ENCODE results near the gene FBXW7. TPM values are rescaled to one million over a fixed set of nuclear protein-coding genes. Genes with fewer than 3 reads are reported as not detected.

FBXW7 gene
- total and polyA plus RNA-seq, 2 of the 8 experiments (the other 6 are each of a cell fraction or from before 2014, with no cell fraction given), result 6.0 to 26.7 TPM

GRCh38 chr4:152443859-152444258 lies 92.0 kb downstream of the FBXW7 start:
- H3K4me2 ChIP-seq (ENCODE audit: insufficient read depth in 1 of 2, low read depth in 2 of 2, low read length in 2 of 2), result no peak overlapping the region
- no peak overlapping the region for H3K14ac ChIP-seq (ENCODE audit: insufficient read length)
- no peaks in the 10 kb centered on the region; the same call in 1 of the 2 replicates for H3K23me2 ChIP-seq (ENCODE audit: low read depth, low read length)
- no peak overlapping the region for H2BK120ac ChIP-seq (replicated peaks; ENCODE audit: low read depth, low read length)
- no peak overlapping the region for H3K4ac ChIP-seq (replicated peaks; ENCODE audit: insufficient read length, low read depth, low read length)
- peaks cover 2% of the 10 kb centered on the region; the same call in 1 of the 2 replicates for H3K79me1 ChIP-seq (ENCODE audit: low read depth, low read length)
- no peak overlapping the region for H3K18ac ChIP-seq (ENCODE audit: extremely low read depth, low read length)
- H2AK5ac ChIP-seq (ENCODE audit: low read depth, low read length), result no peak overlapping the region
- H3K9ac ChIP-seq (replicated peaks in 1 of 4; ENCODE audit: extremely low read depth in 1 of 4, low read depth in 3 of 4, low read length in 3 of 4), result no peak overlapping the region
- peaks cover 0 to 27% of the 10 kb centered on the region in 2 experiments; a peak in 2 of 4 replicates for H3K79me2 ChIP-seq (ENCODE audit: control insufficient read depth in 1 of 2, insufficient read depth in 2 of 2, low read length in 2 of 2)
- no peaks in the 10 kb centered on the region for H4K20me1 ChIP-seq (replicated peaks in 1 of 2; ENCODE audit: control insufficient read depth in 1 of 2, insufficient read depth in 2 of 2, low read length in 2 of 2)
- H3K36me3 ChIP-seq (ENCODE audit: control insufficient read depth in 2 of 4, insufficient read depth in 4 of 4, low read length in 3 of 4), result no peaks in the 10 kb centered on the region
- no peak overlapping the region for H2BK20ac ChIP-seq (ENCODE audit: low read length)
- 93% methylated on average over 3 of the region's 3 CpGs; no CpG with 5 or more reads in 1 of the 2 experiments for WGBS, 2 experiments (ENCODE audit: extremely low coverage in 1 of 2, insufficient coverage in 1 of 2, insufficient read length in 1 of 2, insufficient replicate concordance in 2 of 2, low coverage in 1 of 2, low lambda C conversion rate in 2 of 2, missing lambda C conversion rate in 1 of 2)
- no peak overlapping the region for H2BK12ac ChIP-seq (ENCODE audit: low read depth, low read length)
- no peak for FAIRE-seq
- no peak overlapping the region for H3K4me3 ChIP-seq (ENCODE audit: extremely low read depth in 1 of 4, insufficient read depth in 2 of 4, low read depth in 3 of 4, low read length in 4 of 4)
- ChIA-PET CTCF (ENCODE audit: partially characterized antibody) (interaction anchor here (1.8 to 2.5 kb wide), 2 partner anchors 10 to 34 kb away, joined by 7 read pairs; no protein-coding TSS in a partner anchor), POLR2A (ENCODE audit: partially characterized antibody) (no interaction called here)
- no peaks in the 10 kb centered on the region for H3K9me3 ChIP-seq (ENCODE audit: insufficient read depth in 2 of 2, low read depth in 1 of 2, low read length in 1 of 2)
- H3K4me1 ChIP-seq (replicated peaks in 1 of 4; ENCODE audit: control insufficient read depth in 3 of 4, insufficient read depth in 4 of 4, low read length in 3 of 4), result no peaks in the 10 kb centered on the region
- H3K27ac ChIP-seq (ENCODE audit: low read depth, low read length), result no peak overlapping the region
- no peak overlapping the region for H2AFZ ChIP-seq (ENCODE audit: low read length)
- no peak overlapping the region for H3K56ac ChIP-seq (replicated peaks; ENCODE audit: insufficient read length, low read depth, low read length)
- no peak overlapping the region for H2BK15ac ChIP-seq (ENCODE audit: low read length)
- H3K27me3 ChIP-seq (replicated peaks in 1 of 4; ENCODE audit: control insufficient read depth in 3 of 4, extremely low read depth in 1 of 4, insufficient read depth in 3 of 4, low read length in 3 of 4), result no peaks in the 10 kb centered on the region
- H4K8ac ChIP-seq (ENCODE audit: extremely low read depth, insufficient read depth, low read length), result no peak overlapping the region
- no peak for DNase-seq (ENCODE audit: low read depth in 1 of 2, low spot score in 2 of 2)
- no peak overlapping the region for H2BK5ac ChIP-seq (ENCODE audit: low read depth, low read length)
- no peak overlapping the region for H3K23ac ChIP-seq (ENCODE audit: insufficient read length)
- H4K91ac ChIP-seq (replicated peaks; ENCODE audit: insufficient read length, low read length), result no peak overlapping the region
- H4K5ac ChIP-seq (ENCODE audit: insufficient read length, low read depth, low read length), result no peak overlapping the region
- no peak for TF ChIP-seq E2F6 (IDR thresholded peaks at IDR 0.05)
- no peak for TF ChIP-seq EGR1 (IDR thresholded peaks at IDR 0.05; ENCODE audit: borderline replicate concordance, low read depth, low read length)
- TF ChIP-seq KDM5A (IDR thresholded peaks at IDR 0.05; ENCODE audit: low read length), result no peak
- TF ChIP-seq RXRA (IDR thresholded peaks at IDR 0.05; ENCODE audit: insufficient read depth, low read depth, low read length), result no peak
- TF ChIP-seq, protein P1, sequence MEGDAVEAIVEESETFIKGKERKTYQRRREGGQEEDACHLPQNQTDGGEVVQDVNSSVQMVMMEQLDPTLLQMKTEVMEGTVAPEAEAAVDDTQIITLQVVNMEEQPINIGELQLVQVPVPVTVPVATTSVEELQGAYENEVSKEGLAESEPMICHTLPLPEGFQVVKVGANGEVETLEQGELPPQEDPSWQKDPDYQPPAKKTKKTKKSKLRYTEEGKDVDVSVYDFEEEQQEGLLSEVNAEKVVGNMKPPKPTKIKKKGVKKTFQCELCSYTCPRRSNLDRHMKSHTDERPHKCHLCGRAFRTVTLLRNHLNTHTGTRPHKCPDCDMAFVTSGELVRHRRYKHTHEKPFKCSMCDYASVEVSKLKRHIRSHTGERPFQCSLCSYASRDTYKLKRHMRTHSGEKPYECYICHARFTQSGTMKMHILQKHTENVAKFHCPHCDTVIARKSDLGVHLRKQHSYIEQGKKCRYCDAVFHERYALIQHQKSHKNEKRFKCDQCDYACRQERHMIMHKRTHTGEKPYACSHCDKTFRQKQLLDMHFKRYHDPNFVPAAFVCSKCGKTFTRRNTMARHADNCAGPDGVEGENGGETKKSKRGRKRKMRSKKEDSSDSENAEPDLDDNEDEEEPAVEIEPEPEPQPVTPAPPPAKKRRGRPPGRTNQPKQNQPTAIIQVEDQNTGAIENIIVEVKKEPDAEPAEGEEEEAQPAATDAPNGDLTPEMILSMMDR (IDR thresholded peaks at IDR 0.05; ENCODE audit: control extremely low read depth in 1 of 3, insufficient read depth in 1 of 3, low read depth in 1 of 3, low read length in 3 of 3), result no peak
- no peak for TF ChIP-seq NRF1 (IDR thresholded peaks at IDR 0.05; ENCODE audit: low read depth, low read length)
- TF ChIP-seq TAF7 (optimal IDR thresholded peaks at IDR 0.05; ENCODE audit: borderline replicate concordance, low read depth, low read length), result no peak
- no peak for TF ChIP-seq RAD21 (IDR thresholded peaks at IDR 0.05 in 1 of 2, conservative IDR thresholded peaks at IDR 0.05 in 1 of 2; ENCODE audit: low read depth in 2 of 2, low read length in 2 of 2)
- TF ChIP-seq ZNF274 (IDR thresholded peaks at IDR 0.05; ENCODE audit: borderline replicate concordance, extremely low read depth, low read length), result no peak
- no peak for TF ChIP-seq JUN (IDR thresholded peaks at IDR 0.05; ENCODE audit: low read depth, low read length)
